H9 (cell line): ENCODE measurements around the gene COX4I2. TPM values are rescaled to one million over a fixed set of nuclear protein-coding genes. Genes with fewer than 3 reads are reported as not detected.

Experiments
- DNase-seq: peaks from one replicate; pipeline ENCODE4 v3.0.0-alpha.2; 2017
- H2AFZ ChIP-seq: one replicate; pipeline ENCODE4 v1.6.1; 2013; ENCODE audit warnings: mild to moderate bottlenecking, low read length, control low read depth, moderate library complexity
- H2AK5ac ChIP-seq: 2 replicates; pipeline ENCODE4 v1.6.1; 2013; ENCODE audit warnings: low read length, control low read depth, mixed read lengths; ENCODE audit not compliant: insufficient read length
- H2BK120ac ChIP-seq: one replicate; pipeline ENCODE4 v1.6.1; 2013; ENCODE audit warnings: low read depth, mild to moderate bottlenecking, low read length, control low read depth, inconsistent platforms; ENCODE audit not compliant: poor library complexity, severe bottlenecking
- H2BK12ac ChIP-seq: 2 replicates; pipeline ENCODE4 v1.6.1; 2013; ENCODE audit warnings: low read length, control low read depth, mixed read lengths, low read depth; ENCODE audit not compliant: insufficient read length
- H2BK15ac ChIP-seq: 2 replicates; pipeline ENCODE4 v1.6.1; 2013; ENCODE audit warnings: low read depth, low read length, control low read depth
- H2BK20ac ChIP-seq: one replicate; pipeline ENCODE4 v1.6.1; 2013; ENCODE audit warnings: low read depth, mild to moderate bottlenecking, low read length, control low read depth, inconsistent platforms; ENCODE audit not compliant: poor library complexity, severe bottlenecking
- H2BK5ac ChIP-seq: 2 replicates; pipeline ENCODE4 v1.6.1; 2013; ENCODE audit warnings: low read length, control low read depth, mixed read lengths; ENCODE audit not compliant: insufficient read length
- H3K14ac ChIP-seq: 2 replicates; pipeline ENCODE4 v1.6.1; 2013; ENCODE audit warnings: low read length, control low read depth; ENCODE audit not compliant: insufficient read depth
- H3K18ac ChIP-seq: 2 replicates; pipeline ENCODE4 v1.6.1; 2013; ENCODE audit warnings: low read depth, mild to moderate bottlenecking, mixed read lengths, low read length, control low read depth; ENCODE audit not compliant: insufficient read length
- H3K23ac ChIP-seq: 2 replicates; pipeline ENCODE4 v1.6.1; 2013; ENCODE audit warnings: low read length, control low read depth, mixed read lengths, low read depth; ENCODE audit not compliant: insufficient read length
- H3K23me2 ChIP-seq: 2 replicates; pipeline ENCODE4 v1.6.1; 2013; ENCODE audit warnings: low read depth, mild to moderate bottlenecking, mixed read lengths, low read length, control low read depth; ENCODE audit not compliant: insufficient read length, poor library complexity, severe bottlenecking
- H3K27ac ChIP-seq: 2 replicates; pipeline ENCODE4 v1.5.1; 2013; ENCODE audit warnings: low read length, control low read depth, mixed read lengths, low read depth; ENCODE audit not compliant: insufficient read length
- H3K27me3 ChIP-seq: 2 replicates; pipeline ENCODE4 v1.6.1; 2013; ENCODE audit warnings: low read length, control low read depth, inconsistent platforms; ENCODE audit not compliant: insufficient read depth
- H3K4ac ChIP-seq: 2 replicates; pipeline ENCODE4 v1.6.1; 2013; ENCODE audit warnings: low read depth, mild to moderate bottlenecking, control low read depth, inconsistent platforms, low read length, moderate library complexity
- H3K4me1 ChIP-seq: 2 replicates; pipeline ENCODE4 v1.6.1; 2013; ENCODE audit warnings: low read length, control low read depth, inconsistent platforms; ENCODE audit not compliant: insufficient read depth
- H3K4me2 ChIP-seq: 2 replicates; pipeline ENCODE4 v1.6.1; 2013; ENCODE audit warnings: low read length, control low read depth, mixed read lengths; ENCODE audit not compliant: insufficient read length, insufficient read depth
- H3K56ac ChIP-seq: 2 replicates; pipeline ENCODE4 v1.6.1; 2013; ENCODE audit warnings: low read depth, mild to moderate bottlenecking, mixed read lengths, low read length, control low read depth; ENCODE audit not compliant: insufficient read length
- H3K79me1 ChIP-seq: 2 replicates; pipeline ENCODE4 v1.6.1; 2013; ENCODE audit warnings: low read depth, mild to moderate bottlenecking, moderate library complexity, low read length, control low read depth, inconsistent platforms; ENCODE audit not compliant: insufficient read depth, poor library complexity, severe bottlenecking
- H3K79me2 ChIP-seq: 2 replicates; pipeline ENCODE4 v1.6.1; 2013; ENCODE audit warnings: low read length, control low read depth, inconsistent platforms; ENCODE audit not compliant: insufficient read depth
- H3K9ac ChIP-seq: 2 replicates; pipeline ENCODE4 v1.6.1; 2013; ENCODE audit warnings: low read length, control low read depth, mixed read lengths; ENCODE audit not compliant: insufficient read length; ENCODE audit errors: extremely low read depth
- H3K9me3 ChIP-seq: one replicate; pipeline ENCODE4 v1.6.1; 2013; ENCODE audit warnings: low read depth, low read length, inconsistent platforms; ENCODE audit not compliant: control insufficient read depth
- H3T11ph ChIP-seq: one replicate; pipeline ENCODE4 v1.6.1; 2013; ENCODE audit warnings: mild to moderate bottlenecking, low read length, control low read depth, inconsistent platforms
- H4K20me1 ChIP-seq: one replicate; pipeline ENCODE4 v1.6.1; 2013; ENCODE audit not compliant: control insufficient read depth, insufficient read length, insufficient read depth
- H4K5ac ChIP-seq: 2 replicates; pipeline ENCODE4 v1.6.1; 2013; ENCODE audit warnings: low read depth, mild to moderate bottlenecking, mixed read lengths, low read length, control low read depth; ENCODE audit not compliant: insufficient read length
- H4K8ac ChIP-seq: replicated peaks from 2 replicates; pipeline ENCODE4 v1.6.1; 2013; ENCODE audit warnings: low read length, control low read depth, mixed read lengths, low read depth; ENCODE audit not compliant: insufficient read length
- H4K91ac ChIP-seq: 2 replicates; pipeline ENCODE4 v1.6.1; 2013; ENCODE audit warnings: low read depth, mild to moderate bottlenecking, moderate library complexity, mixed read lengths, low read length, control low read depth; ENCODE audit not compliant: insufficient read length
- H3K27ac Mint-ChIP-seq, 3 experiments: 2 replicates in 2 of 3; 3 replicates in 1 of 3; pipeline ENCODE4 v1.8.0; 2020 to 2021; ENCODE audit warnings: mixed read lengths in 3 of 3, mild to moderate bottlenecking in 1 of 3, moderate library complexity in 1 of 3
- H3K27me3 Mint-ChIP-seq: 2 replicates; pipeline ENCODE4 v1.8.0; 2021; ENCODE audit warnings: low read depth, mild to moderate bottlenecking, moderate library complexity, mixed read lengths
- H3K36me3 Mint-ChIP-seq, 3 experiments: 2 replicates in 2 of 3; 3 replicates in 1 of 3; pipeline ENCODE4 v1.8.0; 2020 to 2021; ENCODE audit warnings: low read depth in 3 of 3, mixed read lengths in 3 of 3; ENCODE audit not compliant: insufficient read depth in 1 of 3
- H3K4me1 Mint-ChIP-seq, 2 experiments: 2 replicates each; pipeline ENCODE4 v1.8.0; 2020; ENCODE audit warnings: mixed read lengths in 2 of 2
- H3K4me3 Mint-ChIP-seq, 2 experiments: 2 replicates in 1 of 2; 3 replicates in 1 of 2; pipeline ENCODE4 v1.8.0; 2020 to 2021; ENCODE audit warnings: mild to moderate bottlenecking in 2 of 2, mixed read lengths in 2 of 2, moderate library complexity in 1 of 2
- H3K9me3 Mint-ChIP-seq, 2 experiments: 2 replicates in 1 of 2; 3 replicates in 1 of 2; pipeline ENCODE4 v1.8.0; 2020; ENCODE audit warnings: mild to moderate bottlenecking in 2 of 2, mixed read lengths in 2 of 2, moderate library complexity in 1 of 2
- CTCF ChIP-seq: fragments of 200-600 bp; sonication (generic); conservative IDR thresholded peaks from 3 replicates; pipeline ENCODE4 v1.8.0; 2021; ENCODE audit warnings: antibody characterized with exemption, mild to moderate bottlenecking
- WGBS: extraction: QIAGEN DNeasy Blood & Tissue Kit; methylation state at CpG from one replicate; pipeline ENCODE4 v1.1.7; 2013; ENCODE audit warnings: missing lambda C conversion rate, low lambda C conversion rate, mixed read lengths; ENCODE audit not compliant: insufficient read length; ENCODE audit errors: extremely low coverage; 5-methylcytosine and 5-hydroxymethylcytosine counted together
- total RNA-seq: library from RNA; stranded (reverse); gene quantifications from 2 replicates; pipeline ENCODE4 v1.2.1, GENCODE V29; 2021

Gene COX4I2
- total RNA-seq, 1 experiment from 2014 or later: not detected

GRCh38 chr20:31671324-31671723 is 33.6 kb downstream of the COX4I2 start:
- H2AFZ ChIP-seq: no peak overlapping the region
- H4K91ac ChIP-seq: no peak overlapping the region
- no peak overlapping the region for H2AK5ac ChIP-seq
- no peak for DNase-seq
- no peaks in the 10 kb centered on the region for H3K79me2 ChIP-seq
- no peak overlapping the region for H2BK120ac ChIP-seq
- WGBS: no CpG with 5 or more reads among the region's 2 CpGs
- no peak overlapping the region for H3K4me2 ChIP-seq
- H3K79me1 ChIP-seq: no peaks in the 10 kb centered on the region
- H3K18ac ChIP-seq: no peak overlapping the region
- H3T11ph ChIP-seq: no peak overlapping the region
- no peak overlapping the region for H3K56ac ChIP-seq
- H3K9me3 ChIP-seq: no peaks in the 10 kb centered on the region
- TF ChIP-seq CTCF: no peak
- peaks cover 1 to 43% (median 11%) of the 10 kb centered on the region in 3 experiments; a peak in 5 of 7 replicates for H3K36me3 Mint-ChIP-seq
- no peak overlapping the region for H3K14ac ChIP-seq
- no peak overlapping the region for H2BK5ac ChIP-seq
- H3K9ac ChIP-seq: no peak overlapping the region
- no peak overlapping the region for H2BK20ac ChIP-seq
- no peak overlapping the region for H3K27ac Mint-ChIP-seq
- H3K23me2 ChIP-seq: no peaks in the 10 kb centered on the region
- no peaks in the 10 kb centered on the region for H3K27me3 ChIP-seq
- no peak overlapping the region for H2BK15ac ChIP-seq
- H3K4me3 Mint-ChIP-seq: no peak overlapping the region
- H3K4me1 Mint-ChIP-seq: peaks cover 25 to 27% of the 10 kb centered on the region in 2 experiments
- no peaks in the 10 kb centered on the region for H3K9me3 Mint-ChIP-seq
- no peak overlapping the region for H2BK12ac ChIP-seq
- H3K23ac ChIP-seq: no peak overlapping the region
- H3K27ac ChIP-seq: no peak overlapping the region
- H4K20me1 ChIP-seq: peaks cover 2% of the 10 kb centered on the region
- H3K27me3 Mint-ChIP-seq: no peaks in the 10 kb centered on the region
- no peak overlapping the region for H4K8ac ChIP-seq
- no peak overlapping the region for H4K5ac ChIP-seq
- H3K4me1 ChIP-seq: no peaks in the 10 kb centered on the region
- no peak overlapping the region for H3K4ac ChIP-seq
